Panc1 (cell line): ENCODE measurements around the gene EIF4E3. TPM values are rescaled to one million over a fixed set of nuclear protein-coding genes. Genes with fewer than 3 reads are reported as not detected.

ENCODE experiments used
- ATAC-seq: fragments of 200-7000 bp; cut with Tn5 transposase; 2 replicates; pipeline ENCODE4 v1.9.1; 2020; ENCODE audit warnings: mild to moderate bottlenecking, moderate library complexity
- BruUV-seq: library from RNA; stranded (reverse); fragments of 400-500 nt; replicated peaks from 2 replicates; lab custom pipeline; 2021; lab: Mats Ljungman, UMichigan
- CTCF ChIA-PET: fragments of 300-600 bp; sonication (Branson Sonifier 250); formaldehyde crosslinking; loops from one replicate; lab custom pipeline; 2022; ENCODE audit warnings: antibody characterized with exemption; lab: Charles Lee
- POLR2A ChIA-PET: fragments of 300-600 bp; sonication (Branson Sonifier 250); formaldehyde crosslinking; loops from one replicate; lab custom pipeline; 2022; ENCODE audit warnings: antibody characterized with exemption; lab: Charles Lee
- DNase-seq: peaks from one replicate; pipeline ENCODE4 v3.0.0-alpha.2; 2010; ENCODE audit warnings: low read depth, low spot score
- H3K27ac ChIP-seq: 2 replicates; pipeline ENCODE4 v1.5.1; 2011; ENCODE audit warnings: mild to moderate bottlenecking, low read length, inconsistent platforms
- H3K27me3 ChIP-seq: fragments of 200-500 bp; sonication (Bioruptor generic); 2 replicates; pipeline ENCODE4 v1.6.0; 2014; ENCODE audit warnings: low read length, inconsistent platforms; ENCODE audit not compliant: control insufficient read depth, insufficient read depth
- H3K36me3 ChIP-seq: fragments of 200-500 bp; sonication (Bioruptor generic); 2 replicates; pipeline ENCODE4 v1.5.1; 2014; ENCODE audit warnings: inconsistent platforms, mild to moderate bottlenecking, low read length, moderate library complexity; ENCODE audit not compliant: control insufficient read depth, insufficient read depth
- H3K4me1 ChIP-seq: 2 replicates; pipeline ENCODE4 v1.5.1; 2011; ENCODE audit warnings: inconsistent platforms, mild to moderate bottlenecking, low read length, moderate library complexity; ENCODE audit not compliant: control insufficient read depth, insufficient read depth
- H3K4me3 ChIP-seq, 2 experiments: 2 replicates each; pipeline ENCODE4 v1.5.1; 2011 to 2012; ENCODE audit warnings: low read depth in 2 of 2, low read length in 2 of 2, mild to moderate bottlenecking in 2 of 2, inconsistent platforms in 1 of 2, moderate library complexity in 1 of 2
- H3K9me3 ChIP-seq: fragments of 200-500 bp; sonication (Bioruptor generic); 2 replicates; pipeline ENCODE4 v1.5.1; 2014; ENCODE audit warnings: low read depth, mild to moderate bottlenecking, inconsistent platforms, low read length, moderate library complexity; ENCODE audit not compliant: control insufficient read depth, insufficient read depth
- POLR2AphosphoS5 ChIP-seq: IDR thresholded peaks from 2 replicates; pipeline ENCODE4 v1.6.1; 2012; ENCODE audit warnings: mild to moderate bottlenecking, low read depth, low read length, moderate library complexity
- SIN3A ChIP-seq: IDR thresholded peaks from 2 replicates; pipeline ENCODE4 v1.6.1; 2012; ENCODE audit warnings: low read depth, mild to moderate bottlenecking, low read length, moderate library complexity, borderline replicate concordance; ENCODE audit not compliant: insufficient read depth
- TCF7L2 ChIP-seq: IDR thresholded peaks from 2 replicates; pipeline ENCODE4 v1.6.1; 2011; ENCODE audit warnings: mild to moderate bottlenecking, low read depth, low read length, inconsistent platforms
- in situ Hi-C: cut with HindIII; loops from 2 replicates; pipeline ENCODE4 v1.10.0; 2016; ENCODE audit warnings: low sequenced_read_pairs, low pct_unique_long_range_greater_than_20kb
- intact Hi-C: fragments of 100-400 bp; cut with micrococcal nuclease; formaldehyde crosslinking; loops from one replicate; pipeline ENCODE4 v1.10.0; 2022; ENCODE audit not compliant: unreplicated experiment
- total RNA-seq: library from RNA; stranded (reverse); gene quantifications from one replicate; pipeline ENCODE4 v1.2.1, GENCODE V29; 2021; ENCODE audit not compliant: unreplicated experiment
- TF ChIP-seq, protein P1 (sequence below), 2 experiments: IDR thresholded peaks; 2 replicates each; pipeline ENCODE4 v1.6.1; 2011 to 2012; ENCODE audit warnings: low read depth in 2 of 2, control low read depth in 1 of 2, low read length in 1 of 2, mild to moderate bottlenecking in 1 of 2, moderate library complexity in 1 of 2; ENCODE audit not compliant: insufficient read depth in 1 of 2
- TF ChIP-seq, protein P2 (sequence below): fragments of 450-650 bp; IDR thresholded peaks from 2 replicates; pipeline ENCODE4 v1.5.1; 2017; ENCODE audit warnings: mild to moderate bottlenecking

EIF4E3 gene
- total RNA-seq, 1 experiment from 2014 or later, result 0.39 TPM

DNA sequence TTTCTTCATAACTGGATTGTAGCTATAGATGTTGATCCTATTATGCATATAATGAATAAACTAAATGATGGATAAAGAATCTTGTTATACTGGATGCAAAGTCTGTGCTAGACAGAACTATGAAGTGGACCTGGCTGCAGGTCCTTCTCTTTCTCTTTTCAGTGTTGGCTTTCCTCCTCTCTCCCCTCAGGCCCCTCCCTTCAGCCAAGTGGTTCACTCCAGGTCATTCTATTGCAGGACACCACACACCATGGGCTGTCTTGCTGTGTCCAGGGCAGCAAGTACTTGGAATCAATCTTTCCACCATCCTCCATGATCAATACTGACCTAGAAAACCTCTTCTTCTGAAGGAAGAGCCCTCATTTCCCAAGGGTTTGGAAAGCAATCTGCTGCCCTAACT, 20.3 kb downstream of the EIF4E3 start:
- DNase-seq (no peak), ATAC-seq (no peak)
- H3K27ac ChIP-seq, result no peak overlapping the region
- intact Hi-C loops (no loop called here), in situ Hi-C loops (no loop called here)
- no TSS peak for BruUV-seq
- ChIA-PET CTCF (no interaction called here), POLR2A (no interaction called here)
- TF ChIP-seq, protein P1, sequence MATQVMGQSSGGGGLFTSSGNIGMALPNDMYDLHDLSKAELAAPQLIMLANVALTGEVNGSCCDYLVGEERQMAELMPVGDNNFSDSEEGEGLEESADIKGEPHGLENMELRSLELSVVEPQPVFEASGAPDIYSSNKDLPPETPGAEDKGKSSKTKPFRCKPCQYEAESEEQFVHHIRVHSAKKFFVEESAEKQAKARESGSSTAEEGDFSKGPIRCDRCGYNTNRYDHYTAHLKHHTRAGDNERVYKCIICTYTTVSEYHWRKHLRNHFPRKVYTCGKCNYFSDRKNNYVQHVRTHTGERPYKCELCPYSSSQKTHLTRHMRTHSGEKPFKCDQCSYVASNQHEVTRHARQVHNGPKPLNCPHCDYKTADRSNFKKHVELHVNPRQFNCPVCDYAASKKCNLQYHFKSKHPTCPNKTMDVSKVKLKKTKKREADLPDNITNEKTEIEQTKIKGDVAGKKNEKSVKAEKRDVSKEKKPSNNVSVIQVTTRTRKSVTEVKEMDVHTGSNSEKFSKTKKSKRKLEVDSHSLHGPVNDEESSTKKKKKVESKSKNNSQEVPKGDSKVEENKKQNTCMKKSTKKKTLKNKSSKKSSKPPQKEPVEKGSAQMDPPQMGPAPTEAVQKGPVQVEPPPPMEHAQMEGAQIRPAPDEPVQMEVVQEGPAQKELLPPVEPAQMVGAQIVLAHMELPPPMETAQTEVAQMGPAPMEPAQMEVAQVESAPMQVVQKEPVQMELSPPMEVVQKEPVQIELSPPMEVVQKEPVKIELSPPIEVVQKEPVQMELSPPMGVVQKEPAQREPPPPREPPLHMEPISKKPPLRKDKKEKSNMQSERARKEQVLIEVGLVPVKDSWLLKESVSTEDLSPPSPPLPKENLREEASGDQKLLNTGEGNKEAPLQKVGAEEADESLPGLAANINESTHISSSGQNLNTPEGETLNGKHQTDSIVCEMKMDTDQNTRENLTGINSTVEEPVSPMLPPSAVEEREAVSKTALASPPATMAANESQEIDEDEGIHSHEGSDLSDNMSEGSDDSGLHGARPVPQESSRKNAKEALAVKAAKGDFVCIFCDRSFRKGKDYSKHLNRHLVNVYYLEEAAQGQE (IDR thresholded peaks at IDR 0.05; ENCODE audit: insufficient read depth in 1 of 2, low read depth in 2 of 2, low read length in 1 of 2), result no peak
- TF ChIP-seq SIN3A, result no peak
- no peak for TF ChIP-seq POLR2AphosphoS5
- TF ChIP-seq, protein P2, sequence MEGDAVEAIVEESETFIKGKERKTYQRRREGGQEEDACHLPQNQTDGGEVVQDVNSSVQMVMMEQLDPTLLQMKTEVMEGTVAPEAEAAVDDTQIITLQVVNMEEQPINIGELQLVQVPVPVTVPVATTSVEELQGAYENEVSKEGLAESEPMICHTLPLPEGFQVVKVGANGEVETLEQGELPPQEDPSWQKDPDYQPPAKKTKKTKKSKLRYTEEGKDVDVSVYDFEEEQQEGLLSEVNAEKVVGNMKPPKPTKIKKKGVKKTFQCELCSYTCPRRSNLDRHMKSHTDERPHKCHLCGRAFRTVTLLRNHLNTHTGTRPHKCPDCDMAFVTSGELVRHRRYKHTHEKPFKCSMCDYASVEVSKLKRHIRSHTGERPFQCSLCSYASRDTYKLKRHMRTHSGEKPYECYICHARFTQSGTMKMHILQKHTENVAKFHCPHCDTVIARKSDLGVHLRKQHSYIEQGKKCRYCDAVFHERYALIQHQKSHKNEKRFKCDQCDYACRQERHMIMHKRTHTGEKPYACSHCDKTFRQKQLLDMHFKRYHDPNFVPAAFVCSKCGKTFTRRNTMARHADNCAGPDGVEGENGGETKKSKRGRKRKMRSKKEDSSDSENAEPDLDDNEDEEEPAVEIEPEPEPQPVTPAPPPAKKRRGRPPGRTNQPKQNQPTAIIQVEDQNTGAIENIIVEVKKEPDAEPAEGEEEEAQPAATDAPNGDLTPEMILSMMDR, result no peak
- no peak for TF ChIP-seq TCF7L2
- no peak overlapping the region for H3K4me3 ChIP-seq
- H3K27me3 ChIP-seq, result no peaks in the 10 kb centered on the region
- no peaks in the 10 kb centered on the region for H3K9me3 ChIP-seq
- H3K36me3 ChIP-seq, result no peaks in the 10 kb centered on the region
- H3K4me1 ChIP-seq, result no peaks in the 10 kb centered on the region

DNA sequence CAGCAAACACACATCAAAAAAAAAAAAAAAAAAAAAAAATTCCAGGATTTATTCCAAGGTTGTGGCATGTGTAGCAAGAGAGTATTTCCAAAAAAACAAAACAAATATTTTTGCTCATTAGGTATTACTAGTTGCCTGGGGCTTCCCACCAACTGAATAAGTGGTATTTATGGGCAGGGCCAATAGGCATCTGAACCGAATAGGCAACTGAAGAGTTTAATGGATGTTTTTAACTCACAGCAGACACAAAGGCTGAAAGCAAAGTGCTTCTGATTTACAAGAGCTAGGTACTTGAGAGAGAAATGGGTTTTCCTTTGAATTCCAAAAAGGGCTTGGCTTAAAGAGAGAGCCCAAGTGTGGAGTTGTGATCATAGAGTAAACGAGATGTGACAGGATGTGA, 21.4 kb downstream of the EIF4E3 start:
- in situ Hi-C loops, result no loop called here
- TF ChIP-seq TCF7L2, result no peak
- TF ChIP-seq, protein P1 (IDR thresholded peaks at IDR 0.05; ENCODE audit: insufficient read depth in 1 of 2, low read depth in 2 of 2, low read length in 1 of 2), result no peak
- ChIA-PET POLR2A (no interaction called here), CTCF (no interaction called here)
- Histone ChIP-seq H3K36me3 (no peaks in the 10 kb centered on the region), H3K9me3 (no peaks in the 10 kb centered on the region), H3K4me1 (no peaks in the 10 kb centered on the region), H3K27me3 (no peaks in the 10 kb centered on the region), H3K4me3 (no peak overlapping the region), H3K27ac (no peak overlapping the region)
- BruUV-seq, result no TSS peak
- no peak for ATAC-seq
- no peak for DNase-seq
- intact Hi-C loops, result no loop called here
